NCI-H1417 treated with DMSO at 0.1 percent for 48 hours (cell line): Measurements from ENCODE around the gene SDS.

Experiments
- DNase-seq: peaks from one replicate; lab custom pipeline; 2025; lab: John Stamatoyannopoulos, UW

Gene SDS

DNA sequence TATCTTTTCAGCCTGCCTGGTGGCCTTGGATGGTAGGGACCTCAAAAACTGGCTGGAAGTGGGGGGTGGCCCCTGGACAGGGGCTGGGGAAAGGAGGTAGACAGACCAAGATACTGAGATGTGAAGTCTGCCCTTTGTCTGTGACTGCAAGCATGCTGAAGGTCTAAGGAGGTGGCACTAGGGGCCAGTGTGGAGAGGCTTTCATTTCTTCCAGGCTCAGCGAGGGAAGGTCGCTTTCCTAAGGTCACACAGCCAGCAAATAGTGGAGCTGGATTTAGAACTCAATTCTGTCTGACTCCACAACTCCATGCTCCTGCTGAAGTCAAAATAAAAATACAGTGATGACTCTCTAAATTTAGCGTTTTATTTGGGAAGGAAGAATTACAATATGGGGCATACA, 56.6 kb downstream of the SDS start:
- DNase-seq = no peak

GRCh38 chr12:113346353-113346752, 57.3 kb downstream of the SDS start:
- no peak for DNase-seq

- no peak for DNase-seq
Observed at GRCh38 chr12:113345318-113345717, 58.4 kb downstream of the SDS start.
